ENCODE data around the gene TOX2. TPM values are rescaled to one million over a fixed set of nuclear protein-coding genes. Genes with fewer than 3 reads are reported as not detected.
A peak's percentile ranks its signal among the peaks of the same experiment; 100 is the strongest.

The TOX2 gene
- total RNA-seq, 1 donor from 2014 or later: 5.0 TPM

DNA sequence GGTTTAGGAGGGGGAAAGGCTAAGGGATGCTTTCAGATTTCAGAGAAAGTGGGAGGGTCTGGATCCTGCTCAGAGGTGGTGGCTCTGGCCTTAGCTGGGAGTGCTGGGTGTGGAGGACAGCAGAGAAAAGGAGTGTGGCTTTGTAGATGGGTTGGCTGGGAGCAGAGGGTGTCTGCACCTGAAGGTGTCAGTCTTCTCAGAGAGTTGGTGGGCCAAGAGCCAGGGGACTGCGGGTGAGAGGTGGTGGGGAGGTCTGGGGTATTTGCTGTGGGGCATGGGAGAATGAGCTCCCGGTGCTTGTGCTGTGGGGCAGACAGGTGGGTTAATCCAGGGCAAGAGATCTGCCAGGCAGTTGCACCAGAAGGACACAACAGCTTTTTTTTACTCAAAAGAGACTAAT, 67.4 kb downstream of the TOX2 start:
- Mint-ChIP-seq H3K27me3 (ENCODE audit: unreplicated experiment) (peaks cover 8% of the 10 kb centered on the region), H3K4me1 (ENCODE audit: unreplicated experiment) (peaks cover 30% of the 10 kb centered on the region), H3K36me3 (ENCODE audit: low read depth, unreplicated experiment) (no peaks in the 10 kb centered on the region), H3K9me3 (ENCODE audit: unreplicated experiment) (no peaks in the 10 kb centered on the region), H3K4me3 (ENCODE audit: unreplicated experiment) (no peak overlapping the region), H3K27ac (ENCODE audit: unreplicated experiment) (no peak overlapping the region)
- no peak for DNase-seq (ENCODE audit: low spot score)
- TF ChIP-seq, protein P1, sequence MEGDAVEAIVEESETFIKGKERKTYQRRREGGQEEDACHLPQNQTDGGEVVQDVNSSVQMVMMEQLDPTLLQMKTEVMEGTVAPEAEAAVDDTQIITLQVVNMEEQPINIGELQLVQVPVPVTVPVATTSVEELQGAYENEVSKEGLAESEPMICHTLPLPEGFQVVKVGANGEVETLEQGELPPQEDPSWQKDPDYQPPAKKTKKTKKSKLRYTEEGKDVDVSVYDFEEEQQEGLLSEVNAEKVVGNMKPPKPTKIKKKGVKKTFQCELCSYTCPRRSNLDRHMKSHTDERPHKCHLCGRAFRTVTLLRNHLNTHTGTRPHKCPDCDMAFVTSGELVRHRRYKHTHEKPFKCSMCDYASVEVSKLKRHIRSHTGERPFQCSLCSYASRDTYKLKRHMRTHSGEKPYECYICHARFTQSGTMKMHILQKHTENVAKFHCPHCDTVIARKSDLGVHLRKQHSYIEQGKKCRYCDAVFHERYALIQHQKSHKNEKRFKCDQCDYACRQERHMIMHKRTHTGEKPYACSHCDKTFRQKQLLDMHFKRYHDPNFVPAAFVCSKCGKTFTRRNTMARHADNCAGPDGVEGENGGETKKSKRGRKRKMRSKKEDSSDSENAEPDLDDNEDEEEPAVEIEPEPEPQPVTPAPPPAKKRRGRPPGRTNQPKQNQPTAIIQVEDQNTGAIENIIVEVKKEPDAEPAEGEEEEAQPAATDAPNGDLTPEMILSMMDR (IDR thresholded peaks at IDR 0.05; ENCODE audit: unreplicated experiment): no peak

DNA sequence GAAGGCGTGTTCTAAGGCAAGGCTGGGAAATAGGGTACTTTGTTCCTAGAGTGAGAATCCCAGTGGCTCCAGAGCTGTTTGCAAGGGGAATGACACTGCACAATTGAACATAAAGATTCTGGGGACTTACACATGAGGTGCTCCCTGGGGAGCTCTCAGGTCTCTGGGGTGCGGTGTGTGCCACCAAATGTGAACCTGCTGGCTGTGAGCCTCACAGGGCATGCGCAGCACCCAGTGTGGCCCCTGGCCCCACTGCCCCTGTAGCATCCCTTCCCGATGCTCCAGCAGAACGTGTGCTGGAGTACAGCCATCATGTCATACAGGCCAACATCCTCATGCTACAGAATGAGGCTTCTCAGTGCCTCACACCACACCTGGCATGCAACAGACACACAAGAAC, 68.2 kb downstream of the TOX2 start:
- TF ChIP-seq, protein P1 (IDR thresholded peaks at IDR 0.05; ENCODE audit: unreplicated experiment): no peak
- Mint-ChIP-seq H3K27ac (ENCODE audit: unreplicated experiment) (no peak overlapping the region), H3K4me3 (ENCODE audit: unreplicated experiment) (no peak overlapping the region), H3K4me1 (ENCODE audit: unreplicated experiment) (peaks cover 26% of the 10 kb centered on the region), H3K9me3 (ENCODE audit: unreplicated experiment) (no peaks in the 10 kb centered on the region), H3K27me3 (ENCODE audit: unreplicated experiment) (peaks cover 8% of the 10 kb centered on the region), H3K36me3 (ENCODE audit: low read depth, unreplicated experiment) (no peaks in the 10 kb centered on the region)
- DNase-seq (ENCODE audit: low spot score): no peak

DNA sequence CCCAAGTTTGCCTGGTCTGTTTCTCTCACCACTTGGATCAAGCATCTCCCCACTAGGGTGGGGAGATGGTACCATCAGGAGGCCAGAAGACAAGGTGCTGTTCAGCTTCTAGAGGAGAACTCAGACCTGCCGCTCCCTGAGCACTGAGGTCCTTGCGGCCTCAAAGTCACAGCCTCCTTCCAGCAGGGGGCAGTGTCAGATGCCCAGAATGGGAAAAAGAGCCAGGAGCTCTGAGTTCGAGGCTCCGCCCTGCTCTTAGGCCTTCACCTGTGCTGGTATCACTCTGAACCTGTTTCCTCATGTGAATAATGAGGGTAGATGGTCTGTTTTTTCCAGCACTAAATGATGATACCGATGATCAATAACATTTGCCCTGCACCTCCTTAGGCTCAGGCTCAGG, 68.7 kb downstream of the TOX2 start:
- no peak overlapping the region for H3K4me3 Mint-ChIP-seq (ENCODE audit: unreplicated experiment)
- peaks cover 8% of the 10 kb centered on the region for H3K27me3 Mint-ChIP-seq (ENCODE audit: unreplicated experiment)
- TF ChIP-seq, protein P1 (IDR thresholded peaks at IDR 0.05; ENCODE audit: unreplicated experiment): peak; percentile 62

DNA sequence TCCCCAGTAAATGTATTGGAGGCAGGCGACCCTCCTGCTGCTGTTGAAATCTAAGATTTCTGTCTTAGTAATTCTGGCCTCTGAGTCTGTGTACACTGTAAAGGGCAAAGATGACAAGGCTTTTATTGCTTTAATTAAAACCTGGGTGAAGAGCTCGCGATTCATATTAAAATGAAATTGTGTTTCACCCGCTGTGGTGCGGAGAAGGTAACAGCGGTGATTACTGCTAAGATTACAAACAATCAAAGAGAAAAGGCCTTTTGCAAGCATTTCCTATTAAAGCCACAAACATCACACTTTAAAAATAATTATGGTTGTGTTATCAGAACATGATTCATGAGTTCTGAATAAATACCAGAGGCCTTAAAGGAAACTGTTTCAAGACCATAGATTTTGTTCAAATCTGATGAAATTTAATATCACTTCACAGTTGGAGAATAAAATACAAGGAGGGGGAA, 69.3 kb downstream of the TOX2 start:
- Mint-ChIP-seq H3K9me3 (ENCODE audit: unreplicated experiment) (no peaks in the 10 kb centered on the region), H3K4me1 (ENCODE audit: unreplicated experiment) (peaks cover 25% of the 10 kb centered on the region), H3K36me3 (ENCODE audit: low read depth, unreplicated experiment) (no peaks in the 10 kb centered on the region), H3K27me3 (ENCODE audit: unreplicated experiment) (peaks cover 8% of the 10 kb centered on the region), H3K27ac (ENCODE audit: unreplicated experiment) (no peak overlapping the region), H3K4me3 (ENCODE audit: unreplicated experiment) (no peak overlapping the region)
- DNase-seq (ENCODE audit: low spot score): no peak
- TF ChIP-seq, protein P1 (IDR thresholded peaks at IDR 0.05; ENCODE audit: unreplicated experiment): no peak

More for the DNA sequence above, 68.7 kb downstream of the TOX2 start:
- Mint-ChIP-seq H3K4me1 (ENCODE audit: unreplicated experiment) (peaks cover 25% of the 10 kb centered on the region), H3K27ac (ENCODE audit: unreplicated experiment) (no peak overlapping the region), H3K36me3 (ENCODE audit: low read depth, unreplicated experiment) (no peaks in the 10 kb centered on the region), H3K9me3 (ENCODE audit: unreplicated experiment) (no peaks in the 10 kb centered on the region)
- DNase-seq (ENCODE audit: low spot score): no peak

DNA sequence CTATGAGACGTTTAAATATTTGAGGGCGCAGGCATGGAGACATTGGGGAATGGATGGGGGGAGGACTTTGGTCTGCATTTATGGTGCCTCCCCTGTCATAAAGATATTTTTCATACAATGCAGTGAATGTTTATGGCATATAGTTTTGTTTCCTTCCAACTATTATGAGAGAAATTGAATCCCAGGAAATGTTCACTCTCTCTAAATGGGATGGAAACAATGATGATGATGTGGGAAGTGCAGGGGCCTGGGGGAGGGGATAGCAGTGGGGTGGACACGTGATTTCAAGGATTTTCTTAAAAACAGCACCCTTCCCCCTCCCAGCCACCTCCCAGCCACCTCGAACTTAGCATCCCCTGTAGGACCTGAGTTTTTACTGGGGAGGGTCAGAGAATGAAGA, 69.9 kb downstream of the TOX2 start:
- Mint-ChIP-seq H3K27ac (ENCODE audit: unreplicated experiment) (peak overlapping the region; percentile 68), H3K9me3 (ENCODE audit: unreplicated experiment) (no peaks in the 10 kb centered on the region), H3K27me3 (ENCODE audit: unreplicated experiment) (peaks cover 8% of the 10 kb centered on the region), H3K4me1 (ENCODE audit: unreplicated experiment) (peaks cover 25% of the 10 kb centered on the region), H3K4me3 (ENCODE audit: unreplicated experiment) (peak overlapping the region; percentile 11), H3K36me3 (ENCODE audit: low read depth, unreplicated experiment) (no peaks in the 10 kb centered on the region)
- DNase-seq (ENCODE audit: low spot score): no peak
- TF ChIP-seq, protein P1 (IDR thresholded peaks at IDR 0.05; ENCODE audit: unreplicated experiment): no peak

Data from endothelial cell (in vitro differentiated cells).